GM19463 (cell line): ENCODE measurements around the gene DCDC1.
A peak's percentile ranks its signal among the peaks of the same experiment; 100 is the strongest.

Experiments used
- ATAC-seq: cut with Tn5 transposase; IDR thresholded peaks from one replicate; pipeline ENCODE4 v1.9.1; 2021; ENCODE audit warnings: mild to moderate bottlenecking, moderate library complexity; ENCODE audit not compliant: unreplicated experiment

The DCDC1 gene

GRCh38 chr11:31369348-31370329, at the start of gene DCDC1, which contains the start of gene DNAJC24:
Gene DCDC1, minus strand, starts transcription at chr11:31369739. Its CDS starts 41,459 bp downstream, at chr11:31328280.
Gene DNAJC24, plus strand, starts transcription at chr11:31369860. Its CDS starts 889 bp downstream, at chr11:31370749.
- peak; percentile 99 for ATAC-seq

GRCh38 chr11:31419138-31419537, 49.6 kb upstream of the DCDC1 start:
- ATAC-seq = no peak

GRCh38 chr11:31417816-31418215, 48.3 kb upstream of the DCDC1 start:
- no peak for ATAC-seq

- no peak for ATAC-seq
Observed at GRCh38 chr11:31417357-31417756, 47.8 kb upstream of the DCDC1 start.

- ATAC-seq = no peak
Observed at GRCh38 chr11:31415435-31415834, 45.9 kb upstream of the DCDC1 start.

GRCh38 chr11:31414338-31414737, 44.8 kb upstream of the DCDC1 start:
- ATAC-seq = no peak

- no peak for ATAC-seq
Observed at GRCh38 chr11:31412946-31413345, 43.4 kb upstream of the DCDC1 start.

GRCh38 chr11:31408201-31408600, 38.7 kb upstream of the DCDC1 start:
- ATAC-seq = no peak

GRCh38 chr11:31404614-31405013, 35.1 kb upstream of the DCDC1 start:
- ATAC-seq = no peak

- no peak for ATAC-seq
Observed at GRCh38 chr11:31397239-31397834, 27.8 kb upstream of the DCDC1 start.

- no peak for ATAC-seq
Observed at GRCh38 chr11:31387379-31387778, 17.8 kb upstream of the DCDC1 start.

GRCh38 chr11:31383116-31383515, 13.6 kb upstream of the DCDC1 start:
- no peak for ATAC-seq

GRCh38 chr11:31375879-31376278, 6.3 kb upstream of the DCDC1 start:
- ATAC-seq = no peak

- no peak for ATAC-seq
Observed at GRCh38 chr11:31366795-31367194, 2.7 kb downstream of the DCDC1 start.

- ATAC-seq = no peak
Observed at GRCh38 chr11:31361743-31362142, 7.8 kb downstream of the DCDC1 start.

GRCh38 chr11:31355817-31356216, 13.7 kb downstream of the DCDC1 start:
- no peak for ATAC-seq

- no peak for ATAC-seq
Observed at GRCh38 chr11:31355131-31355530, 14.4 kb downstream of the DCDC1 start.

- no peak for ATAC-seq
Observed at GRCh38 chr11:31351168-31351567, 18.4 kb downstream of the DCDC1 start.

GRCh38 chr11:31340903-31341572, 28.5 kb downstream of the DCDC1 start:
- peak; percentile 56 for ATAC-seq

GRCh38 chr11:31337806-31338205, 31.7 kb downstream of the DCDC1 start:
- ATAC-seq = no peak

GRCh38 chr11:31328697-31329096, 40.8 kb downstream of the DCDC1 start:
- no peak for ATAC-seq
